ENCODE data around the gene MS4A6A.
"Not testable (repeated sequence)": the region's sequence is repeated elsewhere in the genome, so short reads cannot be mapped to it uniquely, and the experiment has no call there.

The MS4A6A gene

GRCh38 chr11:60182541-60183330 is at the start of gene MS4A6A:
Gene MS4A6A (minus strand): TSS chr11:60183083. CDS start chr11:60181727, 1,356 bp downstream.
- no peak for FAIRE-seq

GRCh38 chr11:60230681-60231080 is 47.8 kb upstream of the MS4A6A start:
- FAIRE-seq, result no peak

GRCh38 chr11:60222141-60222540 is 39.3 kb upstream of the MS4A6A start:
- FAIRE-seq, result no peak

- FAIRE-seq, result no peak
Observed at GRCh38 chr11:60221692-60222091, 38.8 kb upstream of the MS4A6A start.

GRCh38 chr11:60221181-60221580 is 38.3 kb upstream of the MS4A6A start:
- FAIRE-seq, result no peak

- no peak for FAIRE-seq
Observed at GRCh38 chr11:60214386-60214785, 31.5 kb upstream of the MS4A6A start.

GRCh38 chr11:60211206-60211605 is 28.3 kb upstream of the MS4A6A start:
- no peak for FAIRE-seq

- FAIRE-seq, result no peak
Observed at GRCh38 chr11:60209977-60210376, 27.1 kb upstream of the MS4A6A start.

- FAIRE-seq, result no peak
Observed at GRCh38 chr11:60208951-60209350, 26.1 kb upstream of the MS4A6A start.

GRCh38 chr11:60208146-60208895 is 25.4 kb upstream of the MS4A6A start:
- no peak for FAIRE-seq

GRCh38 chr11:60206616-60207015 is 23.7 kb upstream of the MS4A6A start:
- FAIRE-seq, result no peak

GRCh38 chr11:60204922-60205321 is 22.0 kb upstream of the MS4A6A start:
- no peak for FAIRE-seq

- FAIRE-seq, result not testable (repeated sequence)
Observed at GRCh38 chr11:60201334-60201733, 18.5 kb upstream of the MS4A6A start.

GRCh38 chr11:60197442-60197841 is 14.6 kb upstream of the MS4A6A start:
- FAIRE-seq, result no peak

- no peak for FAIRE-seq
Observed at GRCh38 chr11:60195923-60196368, 13.1 kb upstream of the MS4A6A start.

GRCh38 chr11:60194511-60194910 is 11.6 kb upstream of the MS4A6A start:
- no peak for FAIRE-seq

GRCh38 chr11:60193687-60194433 is 11.0 kb upstream of the MS4A6A start:
- FAIRE-seq, result no peak

GRCh38 chr11:60192564-60192963 is 9.7 kb upstream of the MS4A6A start:
- FAIRE-seq, result not testable (repeated sequence)

GRCh38 chr11:60188481-60188880 is 5.6 kb upstream of the MS4A6A start:
- FAIRE-seq, result not testable (repeated sequence)

GRCh38 chr11:60186128-60186527 is 3.2 kb upstream of the MS4A6A start:
- FAIRE-seq, result not testable (repeated sequence)

GRCh38 chr11:60185512-60185827 is 2.6 kb upstream of the MS4A6A start:
- not testable (repeated sequence) for FAIRE-seq

- FAIRE-seq, result no peak
Observed at GRCh38 chr11:60184824-60185511, 2.1 kb upstream of the MS4A6A start.

All from islet of Langerhans (tissue), 1 donor.